SKM-1 (cell line): ENCODE measurements around the gene PCSK6.

Experiments
- DNase-seq: peaks from one replicate; lab custom pipeline; 2025; ENCODE audit not compliant: unreplicated experiment; lab: John Stamatoyannopoulos, UW

The PCSK6 gene

DNA sequence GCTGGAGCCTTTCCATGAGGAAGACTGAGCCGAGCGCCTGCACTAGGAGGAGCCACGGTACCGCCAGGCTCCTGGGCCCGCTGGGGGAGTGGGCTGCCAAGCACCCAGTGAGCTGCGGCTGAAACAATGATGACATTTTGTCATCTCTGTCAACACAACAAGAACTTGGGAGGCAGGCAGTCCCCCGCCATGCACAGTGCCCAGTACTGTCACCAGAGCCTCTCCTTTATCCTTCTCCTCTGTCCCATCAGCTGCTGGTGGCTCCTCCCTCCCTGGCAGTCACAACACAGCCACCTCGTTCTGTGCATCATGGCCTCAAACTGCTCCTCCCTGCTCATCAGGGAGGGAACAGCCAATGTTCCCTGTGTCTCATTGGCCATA is 34.0 kb upstream of the PCSK6 start:
- DNase-seq, result no peak

DNA sequence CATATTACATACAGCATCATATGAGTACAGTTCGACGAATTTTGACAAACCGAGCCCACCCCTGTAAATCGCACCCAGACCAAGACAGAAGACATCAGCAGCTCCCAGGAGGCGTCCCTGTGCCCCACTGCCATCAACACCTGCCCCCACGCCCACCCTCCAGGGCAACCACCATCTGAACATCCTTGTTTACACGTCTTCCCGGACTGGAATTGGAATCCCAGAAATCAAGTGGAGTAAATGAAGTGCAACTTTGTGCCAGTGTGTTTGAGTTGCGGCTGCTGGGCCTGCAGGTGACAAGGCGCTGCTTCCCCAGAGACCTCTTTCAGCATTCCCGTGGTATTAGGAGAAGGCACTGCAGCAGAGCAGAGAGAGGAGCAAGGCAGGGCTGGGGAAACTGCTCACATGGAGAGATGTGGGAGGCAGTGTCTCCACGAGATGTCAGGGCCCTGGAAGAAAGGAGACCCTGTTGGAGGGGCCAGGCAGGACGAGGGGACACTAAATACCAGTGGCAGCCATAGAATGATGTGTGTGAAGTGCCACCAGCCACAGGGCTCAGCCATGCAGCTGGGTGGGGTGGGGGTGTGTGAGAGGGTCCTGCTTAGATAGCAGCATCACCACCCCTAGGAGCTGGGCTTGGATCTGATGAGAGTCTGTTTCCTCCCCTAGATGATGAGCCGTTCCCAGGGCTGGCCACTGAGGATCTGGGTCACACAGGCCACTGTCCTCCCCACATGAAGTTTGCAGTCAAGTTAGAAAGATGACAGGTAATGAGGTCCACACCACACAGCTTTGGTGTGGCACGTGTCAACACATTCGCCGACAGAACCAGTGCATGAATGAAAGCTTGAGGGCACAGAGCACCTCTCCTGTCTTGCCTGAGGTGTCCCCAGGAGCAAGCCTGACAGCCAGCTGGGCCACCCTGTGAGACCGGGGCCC is 33.4 kb upstream of the PCSK6 start:
- DNase-seq, result no peak

DNA sequence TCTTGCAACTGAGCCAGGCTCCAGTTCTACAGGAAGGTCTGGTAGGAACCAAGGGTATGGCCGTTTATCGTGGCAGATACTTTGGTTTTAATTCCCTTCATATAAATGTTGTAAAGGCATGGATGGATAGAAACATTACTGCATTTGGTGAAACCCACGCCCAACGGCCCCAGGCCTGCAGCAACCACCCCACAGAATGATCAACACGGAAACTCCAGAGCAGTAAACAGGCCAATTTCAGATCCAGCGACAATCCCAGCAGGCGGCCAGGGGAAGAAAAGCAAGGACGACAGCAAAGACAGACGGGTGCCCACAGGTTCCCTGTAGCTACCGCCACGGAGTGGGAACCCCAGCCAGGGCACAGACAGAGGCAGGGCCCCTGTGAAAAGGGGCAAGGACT is 32.6 kb upstream of the PCSK6 start:
- DNase-seq, result no peak

DNA sequence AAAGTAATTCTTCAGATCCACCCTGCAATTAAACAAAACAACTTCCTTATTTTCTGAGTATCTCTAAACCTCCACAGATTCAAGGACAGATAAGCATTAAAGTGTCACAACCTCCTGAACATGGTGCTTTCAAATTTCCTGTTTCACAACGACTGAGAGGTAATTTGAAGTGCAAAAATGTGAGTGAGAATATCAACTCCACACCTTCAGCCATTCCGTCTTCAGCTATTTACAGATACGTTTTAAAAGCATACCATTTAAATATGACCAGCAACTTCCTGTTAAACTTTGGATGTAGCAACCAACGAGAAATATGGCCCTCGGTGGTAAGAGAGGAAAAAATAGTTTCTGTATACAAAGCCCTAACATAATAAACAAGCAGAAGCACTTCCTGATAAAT is 32.1 kb upstream of the PCSK6 start:
- peak; percentile 82 for DNase-seq

DNA sequence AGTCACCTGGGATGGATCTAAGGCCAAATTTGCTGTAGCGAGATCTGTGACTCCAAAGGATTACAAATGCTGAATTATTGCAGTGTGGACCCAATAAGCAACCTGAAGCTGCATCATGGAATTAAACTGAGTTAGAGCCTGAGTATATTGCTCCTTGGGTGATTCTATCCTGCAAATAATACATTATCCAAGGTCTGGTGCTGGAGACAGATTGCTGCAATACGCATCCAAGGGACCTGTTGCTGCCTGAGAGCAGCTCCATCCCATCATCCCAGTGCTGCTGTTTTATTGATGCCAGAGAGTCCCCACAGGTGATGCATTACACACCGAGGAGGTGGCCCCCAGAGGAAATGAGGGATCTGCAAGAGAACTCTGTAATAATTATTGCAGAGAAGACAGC is 31.6 kb upstream of the PCSK6 start:
- DNase-seq, result no peak

DNA sequence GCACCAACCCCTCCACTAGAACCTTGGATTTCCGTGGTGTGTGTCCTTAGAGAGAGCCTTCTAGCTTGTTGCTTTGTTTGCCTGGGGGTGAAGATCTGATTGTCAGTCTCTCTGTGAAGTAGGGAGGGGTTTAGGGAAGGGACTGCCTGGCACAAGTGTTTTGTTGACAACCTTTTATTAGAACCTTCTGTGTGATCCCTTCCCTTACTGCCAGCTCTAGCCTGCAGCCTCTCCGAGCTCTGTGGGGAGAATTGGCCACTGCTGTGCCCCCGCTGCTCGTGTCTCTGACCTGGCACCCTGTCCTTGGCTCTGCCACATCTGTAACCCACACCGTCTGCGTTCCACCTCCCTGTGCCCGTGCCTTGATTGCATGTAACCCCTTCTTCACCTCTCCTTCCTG is 30.9 kb upstream of the PCSK6 start:
- no peak for DNase-seq

DNA sequence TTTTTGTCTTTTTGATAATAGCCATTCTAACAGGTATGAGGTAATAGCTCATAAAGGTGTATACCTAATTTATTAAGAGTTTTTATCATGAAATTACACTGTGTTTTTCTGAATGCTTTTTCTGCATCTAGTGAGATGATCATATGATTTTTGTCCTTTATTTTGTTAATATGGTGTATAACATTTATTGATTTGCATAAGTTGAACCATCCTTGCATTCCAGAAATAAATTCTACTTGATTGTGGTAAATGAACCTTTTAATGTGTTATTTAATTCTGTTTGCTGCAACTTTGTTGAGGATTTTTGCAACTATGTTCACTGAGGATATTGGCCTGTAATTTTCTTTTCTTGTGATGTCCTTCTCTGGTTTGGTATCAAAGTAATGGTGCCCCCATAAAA is 28.0 kb upstream of the PCSK6 start:
- no peak for DNase-seq

DNA sequence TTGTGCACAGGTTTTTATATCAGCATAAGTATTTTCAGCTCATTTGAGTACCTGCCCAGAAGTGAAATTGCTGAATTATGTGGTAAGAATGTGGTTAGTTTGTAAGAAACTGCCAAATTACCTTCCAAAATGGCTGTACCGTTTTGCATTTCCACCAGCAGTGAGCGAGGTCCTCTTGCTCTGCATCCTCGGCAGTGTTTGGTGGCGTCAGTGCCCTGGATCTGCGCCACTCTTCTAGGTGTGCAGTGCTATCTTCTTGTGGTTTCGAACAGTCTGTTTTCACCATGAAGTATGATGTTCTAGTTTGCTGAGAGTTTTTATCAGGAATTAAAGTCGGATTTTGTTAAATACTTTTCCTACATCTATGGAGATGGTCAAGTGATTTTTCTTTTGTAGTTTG is 24.8 kb upstream of the PCSK6 start:
- no peak for DNase-seq

DNA sequence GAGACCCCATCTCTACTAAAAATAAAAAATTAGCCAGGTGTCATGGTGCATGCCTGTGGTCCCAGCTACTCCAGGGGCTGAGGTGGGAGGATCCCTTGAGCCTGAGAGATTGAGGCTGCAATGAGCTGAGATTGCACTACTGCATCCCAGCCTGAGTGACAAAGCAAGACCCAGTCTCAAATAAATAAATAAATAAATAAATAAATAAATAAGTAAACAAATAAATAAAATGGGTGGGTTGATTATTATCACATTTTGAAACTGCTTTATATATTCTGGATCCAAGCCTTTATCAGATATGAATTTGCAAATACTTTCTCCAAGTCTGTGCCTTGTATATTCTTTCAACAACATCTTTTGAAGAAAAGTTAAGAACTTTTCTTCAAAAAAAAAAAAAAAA is 22.2 kb upstream of the PCSK6 start:
- DNase-seq, result no peak

DNA sequence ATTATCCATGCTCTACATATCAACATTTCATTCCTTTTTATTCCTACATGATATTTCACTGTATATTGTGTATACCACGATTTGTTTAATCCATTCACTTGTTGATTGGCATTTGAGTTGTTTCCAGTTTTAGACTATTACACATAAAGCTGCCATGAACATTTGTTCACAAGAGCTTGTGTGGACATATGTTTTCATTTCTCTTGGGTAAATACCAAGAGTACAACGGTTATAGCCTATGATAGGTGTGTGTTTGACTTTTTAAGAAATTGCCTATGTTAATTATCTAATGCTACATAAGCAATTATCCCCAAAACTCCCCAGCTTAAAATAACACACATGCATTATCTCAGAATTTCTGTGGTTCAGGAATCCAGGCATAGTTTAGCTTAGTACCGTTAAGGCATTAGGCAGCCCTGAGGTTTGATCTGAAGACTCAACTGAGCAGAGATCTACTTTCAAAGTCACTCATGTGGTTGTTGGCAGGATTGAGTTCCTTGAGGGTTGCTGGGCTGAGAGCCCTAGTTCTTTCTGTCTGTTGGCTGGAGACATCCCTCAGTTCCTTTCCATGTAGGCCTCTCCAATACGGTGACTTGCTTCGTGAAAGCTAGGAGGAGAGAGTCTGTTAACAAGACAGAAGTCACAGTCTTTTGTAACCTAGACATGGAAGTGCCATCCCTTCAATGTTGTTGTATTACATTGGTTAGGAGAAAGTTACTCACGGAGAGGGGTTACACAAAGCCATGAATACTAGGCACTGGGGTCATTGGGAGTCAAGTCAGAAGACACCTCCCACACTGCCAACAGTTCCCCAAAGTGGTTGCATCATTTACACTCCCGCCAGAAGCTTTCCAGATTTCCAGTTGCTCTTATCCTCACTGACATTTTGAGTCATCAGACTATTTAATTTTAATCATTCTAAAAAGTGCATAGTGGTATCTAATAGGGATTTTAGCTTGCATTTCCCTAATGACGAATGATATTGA is 21.0 kb upstream of the PCSK6 start:
- peak; percentile 63 for DNase-seq

DNA sequence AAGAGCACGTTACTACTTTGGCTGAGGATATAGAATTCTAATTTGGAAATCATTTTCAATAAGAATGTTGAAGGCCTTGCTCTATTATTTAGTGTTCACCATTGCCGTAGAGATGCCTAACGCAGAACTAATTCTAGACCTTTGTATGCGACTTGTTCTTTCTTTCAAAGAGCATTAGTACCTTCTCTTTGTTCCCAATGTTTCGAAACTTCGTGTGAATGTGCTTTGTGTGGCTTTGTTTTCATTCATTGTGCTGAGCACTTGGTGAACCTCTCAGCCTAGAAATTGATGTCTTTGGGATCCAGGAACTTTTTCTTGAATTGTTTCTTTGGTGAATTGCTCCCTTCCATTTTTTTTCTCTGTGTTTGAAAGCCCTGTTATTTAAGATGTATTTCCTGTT is 19.8 kb upstream of the PCSK6 start:
- DNase-seq, result no peak

DNA sequence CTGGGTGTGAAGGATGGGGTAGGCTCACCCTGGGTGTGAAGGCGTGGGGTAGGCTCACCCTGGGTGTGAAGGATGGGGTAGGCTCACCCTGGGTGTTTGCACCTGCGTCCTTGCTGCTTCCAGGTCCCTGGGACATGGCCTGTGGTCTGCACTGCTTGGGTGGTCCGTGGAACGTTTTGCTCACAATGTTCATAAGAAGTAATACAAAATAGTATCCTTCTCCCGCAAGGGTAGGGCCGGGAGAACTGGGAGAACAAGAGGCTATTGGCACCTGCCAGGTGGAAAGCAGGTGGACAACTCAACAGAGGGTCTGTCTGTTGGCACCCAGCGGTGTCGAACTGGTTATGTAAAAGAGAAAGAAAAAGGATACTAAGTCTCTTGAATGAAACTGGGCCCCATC is 17.0 kb upstream of the PCSK6 start:
- DNase-seq, result no peak

DNA sequence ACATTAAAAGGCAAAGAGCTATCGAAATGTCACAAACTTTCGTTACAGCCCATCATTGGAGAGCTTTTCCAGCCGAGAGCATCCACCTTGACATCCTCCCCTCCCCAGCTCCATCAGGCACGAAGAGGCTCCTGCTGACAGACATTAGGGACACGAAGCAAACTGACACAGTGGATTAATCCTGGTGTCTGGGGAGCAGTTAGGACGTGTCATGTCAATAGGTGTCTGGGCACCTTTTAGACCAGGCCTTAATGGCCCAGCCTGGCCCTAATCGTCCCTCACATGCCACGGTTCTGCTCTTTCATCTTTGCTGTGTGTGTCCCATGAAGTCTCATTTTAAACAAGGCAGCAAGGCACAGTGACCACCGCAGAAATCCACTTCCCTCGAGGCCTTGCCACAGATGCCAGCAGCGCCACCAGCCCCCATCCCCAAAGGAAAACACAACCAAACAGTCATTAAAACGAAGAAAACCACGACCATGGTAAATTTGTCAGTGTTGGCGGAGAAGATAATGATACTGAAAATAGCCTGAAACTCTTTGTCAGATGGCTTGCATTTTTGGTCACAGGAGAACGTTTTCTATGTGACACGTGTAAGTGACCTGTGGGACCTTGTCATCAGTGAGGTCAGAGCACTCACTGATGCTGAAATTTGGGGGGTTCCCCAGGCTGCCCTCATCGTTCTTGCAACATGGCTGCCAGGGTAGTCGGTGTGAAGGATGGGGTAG is 16.3 kb upstream of the PCSK6 start:
- DNase-seq, result no peak

DNA sequence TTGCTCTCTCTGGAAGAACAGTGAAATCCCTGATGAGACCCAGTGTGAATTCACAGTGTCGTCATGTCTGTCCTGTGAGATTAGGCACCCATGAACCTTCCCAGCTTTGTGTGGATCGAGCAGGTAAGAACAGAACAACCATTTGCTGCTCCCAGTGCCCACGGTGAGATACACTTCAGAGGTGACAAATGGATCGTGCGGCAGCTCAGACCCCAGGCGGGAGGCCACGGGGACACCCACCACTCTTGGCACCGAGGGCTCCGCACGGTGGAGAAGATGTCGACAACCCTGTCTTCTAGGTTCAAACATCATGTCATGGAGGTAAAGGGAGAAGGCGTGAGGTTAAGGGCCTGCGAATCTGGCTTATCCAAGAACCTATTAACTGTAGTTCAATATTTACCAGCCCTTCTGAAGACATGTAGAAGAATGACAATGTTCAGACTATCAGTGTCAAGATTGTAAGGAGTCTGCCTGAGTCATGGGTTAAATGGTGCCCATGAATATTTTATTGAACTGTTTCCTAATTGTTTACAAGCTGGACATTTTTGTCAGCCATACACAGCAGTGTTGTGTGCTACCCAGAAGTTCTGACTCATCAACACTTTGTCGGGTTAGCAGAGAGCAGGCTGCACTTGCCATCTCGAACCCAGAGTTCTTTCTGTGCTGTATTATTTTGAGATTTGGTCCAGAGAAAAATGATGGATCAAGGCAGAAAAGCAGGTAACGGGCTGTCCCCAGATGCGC is 15.5 kb upstream of the PCSK6 start:
- DNase-seq, result no peak

DNA sequence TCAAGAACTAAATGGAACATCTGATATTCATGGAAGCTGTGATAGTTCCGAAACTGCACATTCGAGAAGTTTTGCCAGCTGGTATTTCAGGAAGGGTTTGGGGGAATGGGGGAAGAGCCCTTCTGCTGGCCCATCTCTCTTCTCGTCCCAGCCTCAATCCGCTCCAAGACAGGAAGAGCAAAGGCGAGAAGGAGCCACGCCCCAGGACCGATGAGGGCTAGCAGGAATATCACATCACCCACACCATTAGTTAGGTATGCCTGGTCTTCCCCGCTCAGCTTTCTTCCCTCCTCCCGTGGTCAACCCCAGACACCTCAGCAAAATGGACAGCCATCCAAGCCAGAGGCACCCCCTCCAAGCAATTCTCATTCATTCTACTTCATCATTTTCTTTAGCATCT is 14.9 kb upstream of the PCSK6 start:
- no peak for DNase-seq

DNA sequence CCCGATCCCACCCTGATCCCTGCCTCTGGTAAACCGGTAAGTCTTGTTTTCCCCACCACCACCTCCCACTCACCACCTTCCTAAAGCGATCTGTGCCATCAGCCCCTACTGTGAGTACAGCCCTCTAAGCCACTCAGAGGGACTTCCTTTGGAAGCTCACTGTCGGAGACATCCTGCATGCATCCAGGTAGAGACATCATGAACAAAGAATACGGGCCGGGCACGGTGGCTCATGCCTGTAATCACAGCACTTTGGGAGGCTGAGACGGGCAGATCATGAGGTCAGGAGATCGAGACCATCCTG is 13.7 kb upstream of the PCSK6 start:
- no peak for DNase-seq

DNA sequence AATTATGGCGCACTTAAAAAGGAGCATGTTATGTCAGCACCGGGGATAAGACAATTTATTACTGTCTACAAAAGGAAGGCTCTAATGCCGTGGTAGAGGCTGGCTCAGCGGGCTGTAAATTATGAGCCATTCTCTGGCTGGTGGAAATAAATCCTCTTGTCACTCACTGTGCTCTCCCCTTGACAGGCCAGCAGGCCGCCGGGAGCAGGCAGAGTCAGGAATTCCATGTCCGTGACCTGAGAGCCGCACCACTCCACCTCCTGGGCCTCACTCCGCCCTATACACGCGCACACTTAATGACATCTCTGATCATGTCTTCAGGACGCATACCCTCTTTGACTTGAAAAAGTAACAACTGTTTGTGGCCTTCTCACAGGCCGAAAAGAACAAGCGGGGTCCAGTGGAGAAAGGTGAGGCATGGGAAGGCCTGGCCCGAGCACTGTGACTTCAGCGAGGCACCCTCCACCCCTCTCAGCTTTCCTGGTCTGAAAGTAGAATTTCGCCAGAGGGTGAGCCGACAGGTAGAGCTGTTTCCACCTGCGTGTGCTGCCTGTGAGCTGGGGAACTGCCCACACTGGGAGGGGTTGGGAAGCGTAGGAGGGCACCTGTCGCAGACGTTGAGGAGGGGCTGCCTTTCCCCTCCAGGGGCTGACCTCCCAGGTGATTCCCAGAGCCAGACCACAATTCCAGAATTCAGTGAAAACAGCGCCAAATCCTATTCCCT is 13.2 kb upstream of the PCSK6 start:
- DNase-seq, result no peak

DNA sequence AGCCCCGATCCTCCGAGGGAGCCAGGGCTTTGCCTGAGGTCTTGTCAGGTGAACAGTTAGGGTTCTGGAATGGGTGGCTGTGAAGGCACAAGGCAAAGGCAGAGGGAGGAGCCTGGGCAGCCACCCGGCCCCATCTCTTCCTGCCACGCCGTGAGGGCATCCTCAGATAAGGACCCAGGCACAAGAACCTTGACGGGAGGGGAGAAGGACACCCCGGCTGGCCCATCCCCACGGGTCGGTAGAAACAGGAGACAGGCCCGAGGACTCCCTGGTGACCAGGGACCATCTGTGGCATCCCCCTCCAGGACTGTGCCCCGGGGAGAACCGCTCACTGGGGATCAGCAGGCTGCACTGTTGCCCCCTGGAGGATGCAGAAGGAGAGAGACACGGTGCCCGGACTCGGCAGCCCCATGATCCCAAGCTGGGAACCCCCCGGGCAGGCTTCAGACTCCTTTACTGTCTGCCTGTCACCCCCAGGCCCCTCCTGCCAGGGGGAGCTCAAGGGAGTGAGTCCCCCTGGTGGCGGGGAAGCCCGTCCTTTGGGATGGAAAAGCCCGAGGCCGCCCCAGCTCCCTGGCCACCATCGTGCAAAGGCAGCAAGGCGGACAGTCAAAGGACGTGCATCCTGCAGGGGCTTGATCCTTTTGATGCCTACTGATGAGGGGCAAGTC is 12.3 kb upstream of the PCSK6 start:
- DNase-seq, result no peak

DNA sequence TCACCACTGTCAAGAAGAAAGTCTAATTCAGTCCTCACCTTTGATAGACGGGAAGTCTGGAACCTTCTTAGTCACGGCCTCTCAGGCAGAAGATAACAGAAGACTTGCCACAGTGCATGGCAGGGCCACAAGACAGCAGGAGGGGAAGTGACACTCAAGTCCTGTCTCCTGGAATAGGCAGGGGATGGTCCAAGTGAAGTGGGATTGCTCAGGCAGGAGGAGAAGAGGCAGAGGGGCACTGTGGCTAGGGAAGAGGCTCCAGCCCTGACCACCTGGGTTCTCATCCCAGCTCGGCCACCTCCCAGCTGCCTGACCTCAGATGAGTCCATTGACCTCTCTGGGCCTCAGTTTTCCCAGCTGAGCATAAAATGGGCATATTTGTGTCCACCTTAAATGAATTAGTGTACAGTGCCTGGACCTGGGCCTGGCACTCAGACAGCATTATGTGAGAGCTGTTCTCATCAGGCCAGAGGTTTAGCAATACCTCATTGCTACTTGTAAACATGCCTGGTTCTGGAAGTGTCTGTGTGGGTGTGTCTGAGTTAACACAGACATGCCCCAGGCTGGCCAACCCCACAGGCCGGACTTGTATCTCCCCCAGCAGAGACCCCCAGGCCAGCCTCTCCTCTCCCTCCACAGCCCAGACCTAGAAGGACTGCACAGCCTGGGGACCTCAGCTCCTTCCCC is 11.5 kb upstream of the PCSK6 start:
- DNase-seq, result no peak
